ENCODE results near the gene MARS1.

The MARS1 gene

DNA sequence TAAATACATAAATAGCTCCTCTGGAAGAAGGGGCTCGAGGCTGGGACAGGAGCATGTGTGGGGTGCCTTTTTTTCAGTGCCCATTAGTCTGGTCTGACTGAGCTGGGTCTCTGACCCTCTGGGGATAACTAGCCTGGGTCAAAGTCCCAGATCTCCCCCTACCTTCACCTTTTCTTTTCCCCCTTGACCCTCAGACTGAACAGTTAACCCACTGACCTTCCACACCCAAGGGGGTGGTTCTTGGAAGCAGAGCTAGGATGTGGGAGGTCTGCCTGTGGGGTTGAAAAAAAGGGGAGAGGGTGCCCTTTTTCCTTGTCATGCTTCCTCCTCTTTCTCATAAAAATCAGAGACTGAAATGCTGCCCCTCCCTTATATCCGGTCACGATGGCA, 29.2 kb upstream of the MARS1 start:
- DNase-seq, result no peak

DNA sequence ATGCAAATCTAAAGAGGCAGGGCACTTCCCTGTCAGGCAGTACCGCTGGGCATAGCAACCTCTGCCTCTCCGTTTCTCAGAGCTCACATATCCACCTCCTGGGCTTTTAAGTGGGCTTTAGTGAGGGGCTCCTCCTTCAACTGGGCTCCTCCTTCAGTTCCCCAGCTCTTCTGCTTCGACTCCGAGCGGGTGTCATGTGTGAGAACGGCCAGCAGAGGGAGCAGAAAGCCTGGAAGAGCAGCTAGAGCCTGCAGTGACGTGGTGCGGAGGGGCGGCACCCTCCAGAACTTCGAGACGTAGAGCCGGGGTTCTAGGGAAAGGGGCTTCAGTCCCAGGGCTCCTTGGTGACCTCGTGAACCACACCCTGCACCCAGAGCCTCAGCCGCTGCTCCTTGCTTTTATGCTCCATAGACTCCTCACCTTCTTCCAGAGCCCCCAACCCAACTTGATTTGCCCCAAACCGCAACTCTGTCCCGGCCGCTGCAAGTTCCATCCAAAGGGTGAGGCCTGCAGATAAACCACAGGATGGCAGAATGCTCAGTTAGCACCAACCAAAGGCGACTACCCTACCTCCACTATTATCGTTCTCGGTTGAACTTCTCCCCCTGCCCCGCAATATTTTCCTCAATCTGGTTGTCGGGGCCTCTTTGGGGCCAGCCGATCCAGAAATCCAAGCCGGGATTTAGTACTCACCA, 28.7 kb upstream of the MARS1 start:
- peak; percentile 34 to 88 (median 82) for DNase-seq

DNA sequence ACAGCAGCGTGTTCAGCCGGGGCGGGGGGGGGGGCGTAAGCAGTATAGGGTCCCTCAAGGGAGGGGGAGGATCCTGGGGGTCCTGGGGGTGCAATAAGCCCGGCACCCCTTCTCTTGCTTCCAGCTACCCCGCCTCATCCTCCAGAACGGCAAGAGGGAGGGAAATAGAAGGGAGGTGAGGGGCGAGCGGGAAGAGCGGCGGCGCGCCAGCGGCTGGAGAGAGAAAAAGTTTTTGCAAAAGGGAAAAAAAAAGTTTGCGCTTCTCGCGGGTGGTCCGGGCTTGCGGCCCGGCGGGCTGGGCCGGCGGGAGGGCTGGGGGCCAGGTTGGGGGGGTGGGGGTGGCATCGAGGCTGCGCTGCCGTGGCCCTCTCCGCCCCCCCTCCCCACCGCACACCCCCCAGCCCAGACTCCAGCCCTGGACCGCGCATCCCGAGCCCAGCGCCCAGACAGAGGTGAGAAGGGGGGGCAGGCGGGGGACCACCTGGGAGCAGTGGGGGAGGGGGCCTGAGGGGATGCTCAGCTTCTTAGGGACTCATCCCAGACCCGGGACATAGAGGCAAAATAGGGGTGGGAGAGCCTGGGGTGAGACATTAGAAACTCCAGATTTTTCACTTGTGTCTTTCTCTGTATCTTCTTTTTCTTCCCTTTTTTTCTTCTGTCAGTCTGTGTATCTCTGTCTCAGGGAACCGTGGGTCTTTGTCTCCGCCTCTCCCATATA, 28.0 kb upstream of the MARS1 start, which contains the start of gene GLI1:
GLI1 (plus strand) TSS at position 36 of the 718 bp plus-strand sequence. CDS start 3,907 bp downstream, outside the sequence.
- peak in 1 of 14 donors; percentile 52 for DNase-seq

DNA sequence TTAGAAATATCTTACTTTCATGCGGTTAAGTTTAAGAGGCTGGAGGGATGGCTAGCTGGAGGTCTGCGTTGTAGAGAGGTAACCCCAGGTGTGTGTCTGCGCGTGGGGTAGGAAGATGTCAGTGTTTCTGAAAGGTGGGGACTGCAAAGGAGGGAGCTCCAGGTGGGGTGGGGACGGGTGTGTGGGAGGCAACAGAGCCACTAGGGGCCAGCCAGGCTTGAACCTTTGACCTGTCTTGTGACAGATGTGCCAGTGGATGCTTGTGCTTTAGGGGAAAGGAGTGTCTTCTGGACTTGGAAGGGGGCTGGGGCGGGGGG, 27.4 kb upstream of the MARS1 start:
- no peak for DNase-seq

DNA sequence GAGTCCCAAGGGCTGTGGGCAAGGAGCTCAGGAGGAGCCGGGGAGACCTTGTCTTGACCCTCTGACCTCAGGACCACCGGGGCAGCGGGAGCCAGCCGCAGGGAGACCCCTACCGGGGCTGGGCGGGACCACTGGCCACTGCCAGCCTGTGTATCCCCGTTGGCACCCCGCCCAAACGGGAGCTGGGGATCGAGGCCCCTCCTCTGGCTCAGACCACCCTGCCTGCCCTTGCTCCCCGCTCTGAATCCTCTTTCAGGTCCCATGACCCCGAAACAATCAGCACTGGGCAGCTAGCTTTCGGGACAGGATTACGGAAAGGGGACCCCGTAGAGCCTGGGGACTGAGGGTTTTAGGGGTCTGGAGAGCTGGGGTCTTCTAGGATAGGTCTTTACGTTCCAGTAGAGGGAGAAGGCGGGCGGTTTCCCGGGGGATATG, 27.0 kb upstream of the MARS1 start:
- peak in 1 of 14 donors; percentile 8 for DNase-seq

DNA sequence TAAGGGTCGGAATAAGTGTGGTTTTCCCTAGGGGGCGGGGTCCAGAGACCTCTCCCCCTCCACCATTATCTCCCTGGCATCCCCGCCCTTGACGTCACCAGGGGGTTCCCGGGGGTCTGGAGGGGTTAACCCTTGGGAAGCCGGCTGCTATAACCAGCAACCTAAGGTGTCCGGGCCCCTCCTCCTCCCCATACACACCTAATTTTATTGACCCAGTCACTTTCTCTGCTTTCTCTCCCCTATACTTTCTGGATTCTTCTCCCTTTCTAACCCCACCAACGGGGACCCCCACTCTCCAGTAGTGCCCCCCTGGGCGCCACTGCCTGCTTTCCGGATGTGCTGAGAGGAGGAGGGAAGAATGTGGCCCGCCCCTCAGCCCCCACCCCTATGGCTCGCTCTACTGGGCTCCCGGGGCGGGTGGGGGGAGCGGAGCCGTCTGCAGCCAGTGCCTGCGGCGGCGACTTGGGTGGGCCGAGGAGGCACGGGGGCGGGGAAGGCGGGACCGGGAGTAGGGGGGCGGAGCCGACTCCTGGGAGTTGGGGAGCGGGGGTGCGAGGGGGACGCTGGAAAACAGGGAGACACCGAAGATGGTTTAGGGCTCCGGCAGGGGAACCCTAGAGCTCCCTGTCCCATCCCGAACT, 26.5 kb upstream of the MARS1 start:
- peak in 10 of 14 donors; percentile 14 to 53 (median 21) for DNase-seq

DNA sequence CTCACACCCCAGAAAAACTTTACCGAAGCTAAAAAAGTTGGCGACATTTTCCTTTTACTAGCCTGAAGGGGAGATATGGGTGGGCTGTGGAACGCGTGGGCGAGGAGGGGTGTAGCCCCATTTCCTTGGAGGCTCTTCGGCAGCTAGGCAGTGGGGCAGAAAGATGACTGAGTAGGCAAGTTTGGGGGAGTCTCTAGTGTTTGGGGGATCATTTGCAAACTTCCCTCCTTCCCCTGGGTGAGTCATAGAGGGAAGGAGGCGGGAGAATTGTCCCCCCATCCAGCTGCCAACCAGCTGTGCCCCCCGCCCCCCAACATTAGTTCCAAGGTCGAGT, 26.0 kb upstream of the MARS1 start:
- DNase-seq, result no peak

DNA sequence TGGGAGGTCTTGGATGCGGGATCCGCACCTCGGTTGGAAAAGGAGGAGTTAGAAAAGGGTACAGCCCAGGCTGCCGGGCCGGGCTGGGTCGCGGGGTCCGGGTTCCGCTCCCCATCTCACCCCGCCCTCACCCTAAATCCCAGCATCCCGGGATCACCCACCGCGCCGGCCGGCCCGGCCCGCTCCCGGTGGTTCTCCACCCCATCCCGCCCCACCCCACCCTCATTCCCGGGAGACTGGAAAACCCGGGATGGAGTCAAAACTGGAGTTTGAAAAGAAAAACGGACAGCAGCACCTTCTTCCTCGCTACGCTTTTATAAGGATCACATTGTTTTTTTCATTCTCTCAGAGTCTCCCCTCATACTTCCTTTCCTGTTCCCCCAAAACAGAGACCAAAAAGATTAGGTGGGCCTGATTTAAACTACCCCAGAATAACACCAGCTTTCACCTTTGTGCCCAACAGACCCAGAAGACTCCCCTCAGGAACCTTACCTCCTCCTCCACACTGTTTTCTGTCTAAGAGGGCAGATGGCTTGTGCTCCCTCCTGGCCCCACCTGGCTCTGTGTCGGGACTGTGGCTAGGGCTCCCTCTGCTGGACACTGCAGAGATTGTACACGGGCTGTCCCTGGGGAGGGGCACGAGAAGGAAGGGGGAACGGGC, 25.5 kb upstream of the MARS1 start:
- peak; percentile 27 to 84 (median 64) for DNase-seq

DNA sequence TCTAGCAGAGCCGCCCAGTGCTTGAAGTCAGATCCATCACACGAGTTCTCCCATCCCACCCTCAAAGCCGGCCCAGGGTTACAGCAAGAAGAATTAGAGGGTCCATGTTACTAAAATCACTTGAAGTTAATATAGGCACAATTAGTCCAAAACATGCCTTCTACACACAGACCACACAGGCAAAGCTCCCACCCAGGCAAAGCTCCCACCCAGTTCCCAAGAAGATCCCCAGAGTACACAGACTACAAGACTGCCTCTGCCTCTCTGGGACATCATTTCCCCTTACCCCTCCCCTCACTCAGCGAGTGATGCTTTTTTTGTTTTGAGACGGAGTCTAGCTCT, 25.0 kb upstream of the MARS1 start:
- DNase-seq, result no peak

DNA sequence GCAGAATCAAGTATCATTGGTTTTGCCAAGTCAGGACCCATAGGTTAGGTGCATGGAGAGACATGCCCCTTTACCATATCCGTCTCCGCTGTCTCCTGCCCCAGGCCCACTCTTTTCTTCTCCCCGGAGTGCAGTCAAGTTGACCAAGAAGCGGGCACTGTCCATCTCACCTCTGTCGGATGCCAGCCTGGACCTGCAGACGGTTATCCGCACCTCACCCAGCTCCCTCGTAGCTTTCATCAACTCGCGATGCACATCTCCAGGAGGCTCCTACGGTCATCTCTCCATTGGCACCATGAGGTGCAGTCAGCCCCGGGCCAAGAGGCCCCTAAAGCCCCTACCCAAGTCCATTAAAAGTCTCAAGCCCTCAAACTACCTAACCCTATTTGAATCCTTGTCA, 23.3 kb upstream of the MARS1 start:
- DNase-seq, result no peak

DNA sequence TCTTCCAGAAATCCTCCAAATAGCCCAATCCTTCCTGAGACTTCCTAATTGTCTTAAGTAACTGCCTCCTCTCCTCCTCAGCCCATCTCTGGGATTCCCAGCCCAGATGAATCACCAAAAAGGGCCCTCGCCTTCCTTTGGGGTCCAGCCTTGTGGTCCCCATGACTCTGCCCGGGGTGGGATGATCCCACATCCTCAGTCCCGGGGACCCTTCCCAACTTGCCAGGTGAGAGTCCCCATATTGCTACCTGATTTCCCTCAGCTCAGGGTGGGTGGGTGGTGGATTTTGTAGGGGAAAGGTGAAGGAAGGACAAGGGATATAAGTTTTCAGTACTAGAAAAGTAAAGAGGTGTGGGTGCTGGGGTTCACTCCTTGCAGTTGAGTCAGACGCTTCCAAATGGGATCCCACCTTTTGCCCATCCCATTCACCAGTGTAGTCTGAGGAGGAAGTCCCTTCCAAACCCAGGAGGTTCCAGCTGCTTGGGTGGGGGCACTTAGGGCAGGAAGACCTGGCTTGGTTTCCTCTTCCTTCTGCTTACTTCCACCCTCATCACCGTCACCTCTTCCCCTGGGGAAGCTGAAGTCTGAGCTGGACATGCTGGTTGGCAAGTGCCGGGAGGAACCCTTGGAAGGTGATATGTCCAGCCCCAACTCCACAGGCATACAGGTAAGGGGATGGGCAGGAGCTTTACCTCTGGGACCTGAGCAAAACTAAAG, 22.7 kb upstream of the MARS1 start:
- no peak for DNase-seq

DNA sequence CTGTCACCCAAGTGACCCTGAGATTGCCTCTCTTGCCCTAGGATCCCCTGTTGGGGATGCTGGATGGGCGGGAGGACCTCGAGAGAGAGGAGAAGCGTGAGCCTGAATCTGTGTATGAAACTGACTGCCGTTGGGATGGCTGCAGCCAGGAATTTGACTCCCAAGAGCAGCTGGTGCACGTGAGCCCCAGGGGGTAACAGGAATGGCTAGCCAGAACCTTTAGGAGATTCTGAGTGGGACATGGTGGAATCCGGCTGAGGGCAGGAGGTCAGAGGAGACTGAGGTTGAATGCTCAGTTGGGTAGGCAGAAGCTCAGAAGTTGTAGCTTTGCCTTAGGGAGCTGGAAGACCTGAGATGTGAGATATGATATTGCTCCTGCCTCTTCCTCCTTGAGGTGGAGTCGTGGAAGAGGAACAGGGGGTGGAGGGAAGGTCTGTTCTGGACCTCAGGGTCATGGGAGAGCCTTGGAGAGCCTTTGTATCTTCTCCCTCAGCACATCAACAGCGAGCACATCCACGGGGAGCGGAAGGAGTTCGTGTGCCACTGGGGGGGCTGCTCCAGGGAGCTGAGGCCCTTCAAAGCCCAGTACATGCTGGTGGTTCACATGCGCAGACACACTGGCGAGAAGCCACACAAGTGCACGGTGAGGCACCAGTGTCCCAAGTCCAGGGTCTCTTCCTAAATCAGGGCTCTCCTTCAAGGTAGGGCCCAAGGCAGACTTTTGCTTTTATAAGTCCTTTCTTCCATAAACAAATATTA, 21.9 kb upstream of the MARS1 start:
- no peak for DNase-seq

DNA sequence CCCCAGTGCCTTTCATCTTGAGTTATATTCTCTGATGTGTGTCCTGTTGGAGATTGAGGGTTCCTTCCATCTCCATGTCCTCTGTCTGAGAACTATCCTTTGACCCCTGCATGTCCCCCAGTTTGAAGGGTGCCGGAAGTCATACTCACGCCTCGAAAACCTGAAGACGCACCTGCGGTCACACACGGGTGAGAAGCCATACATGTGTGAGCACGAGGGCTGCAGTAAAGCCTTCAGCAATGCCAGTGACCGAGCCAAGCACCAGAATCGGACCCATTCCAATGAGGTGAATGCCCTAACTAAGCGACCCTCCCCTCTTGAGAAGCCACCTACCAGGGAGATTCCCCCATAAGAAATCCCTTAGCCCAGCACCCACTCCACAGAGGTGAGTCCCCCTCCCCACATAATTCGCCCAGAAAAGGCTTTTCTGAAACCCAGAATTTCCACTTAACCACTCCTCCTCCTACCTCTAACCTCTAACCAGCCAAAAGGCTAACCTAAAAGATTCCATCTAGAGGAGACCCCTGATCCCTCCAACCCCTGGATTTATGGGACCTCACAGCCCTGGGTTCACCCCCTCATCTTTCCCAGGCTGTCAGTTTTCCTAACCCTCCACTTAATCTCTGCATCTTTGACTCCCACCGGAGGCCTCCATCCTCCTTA, 20.5 kb upstream of the MARS1 start:
- DNase-seq, result no peak

DNA sequence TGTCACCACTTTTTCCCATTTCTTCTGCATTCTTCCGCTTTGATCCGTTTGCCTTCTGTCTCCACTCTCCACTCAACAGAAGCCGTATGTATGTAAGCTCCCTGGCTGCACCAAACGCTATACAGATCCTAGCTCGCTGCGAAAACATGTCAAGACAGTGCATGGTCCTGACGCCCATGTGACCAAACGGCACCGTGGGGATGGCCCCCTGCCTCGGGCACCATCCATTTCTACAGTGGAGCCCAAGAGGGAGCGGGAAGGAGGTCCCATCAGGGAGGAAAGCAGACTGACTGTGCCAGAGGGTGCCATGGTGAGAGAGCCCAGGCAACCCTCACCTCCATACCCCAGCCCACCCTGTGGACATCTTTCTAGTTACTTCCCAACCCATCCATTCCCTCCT, 20.0 kb upstream of the MARS1 start:
- no peak for DNase-seq

DNA sequence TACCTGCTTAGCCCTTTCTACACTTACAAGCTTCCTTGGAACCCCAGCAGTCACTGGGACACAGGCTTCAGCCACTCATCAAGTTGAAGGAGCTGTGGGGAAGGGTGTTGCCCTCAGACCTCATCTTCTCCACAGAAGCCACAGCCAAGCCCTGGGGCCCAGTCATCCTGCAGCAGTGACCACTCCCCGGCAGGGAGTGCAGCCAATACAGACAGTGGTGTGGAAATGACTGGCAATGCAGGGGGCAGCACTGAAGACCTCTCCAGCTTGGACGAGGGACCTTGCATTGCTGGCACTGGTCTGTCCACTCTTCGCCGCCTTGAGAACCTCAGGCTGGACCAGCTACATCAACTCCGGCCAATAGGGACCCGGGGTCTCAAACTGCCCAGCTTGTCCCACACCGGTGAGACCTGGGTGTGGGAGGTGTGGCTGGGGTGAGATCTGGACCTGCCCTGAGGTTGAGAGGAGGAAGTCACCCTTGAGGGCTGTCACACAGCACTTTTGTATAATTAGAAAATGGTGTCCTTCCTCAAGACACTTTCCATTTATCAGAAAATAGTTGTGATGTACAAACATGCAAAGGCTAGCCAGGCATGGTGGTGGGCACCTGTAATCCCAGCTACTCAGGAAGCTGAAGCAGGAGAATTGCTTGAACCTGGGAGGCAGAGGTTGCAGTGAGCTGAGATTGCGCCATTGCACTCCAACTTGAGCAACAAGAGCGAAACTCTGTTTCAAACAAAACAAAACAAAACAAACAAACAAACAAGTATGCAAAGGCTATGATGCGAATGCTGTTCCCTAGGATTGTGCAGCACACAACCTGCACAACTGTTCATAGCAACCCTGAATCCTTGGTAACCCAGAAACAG, 18.3 kb upstream of the MARS1 start:
- no peak for DNase-seq

DNA sequence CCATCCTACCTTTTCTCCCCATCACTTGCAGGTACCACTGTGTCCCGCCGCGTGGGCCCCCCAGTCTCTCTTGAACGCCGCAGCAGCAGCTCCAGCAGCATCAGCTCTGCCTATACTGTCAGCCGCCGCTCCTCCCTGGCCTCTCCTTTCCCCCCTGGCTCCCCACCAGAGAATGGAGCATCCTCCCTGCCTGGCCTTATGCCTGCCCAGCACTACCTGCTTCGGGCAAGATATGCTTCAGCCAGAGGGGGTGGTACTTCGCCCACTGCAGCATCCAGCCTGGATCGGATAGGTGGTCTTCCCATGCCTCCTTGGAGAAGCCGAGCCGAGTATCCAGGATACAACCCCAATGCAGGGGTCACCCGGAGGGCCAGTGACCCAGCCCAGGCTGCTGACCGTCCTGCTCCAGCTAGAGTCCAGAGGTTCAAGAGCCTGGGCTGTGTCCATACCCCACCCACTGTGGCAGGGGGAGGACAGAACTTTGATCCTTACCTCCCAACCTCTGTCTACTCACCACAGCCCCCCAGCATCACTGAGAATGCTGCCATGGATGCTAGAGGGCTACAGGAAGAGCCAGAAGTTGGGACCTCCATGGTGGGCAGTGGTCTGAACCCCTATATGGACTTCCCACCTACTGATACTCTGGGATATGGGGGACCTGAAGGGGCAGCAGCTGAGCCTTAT, 17.4 kb upstream of the MARS1 start:
- DNase-seq, result no peak

DNA sequence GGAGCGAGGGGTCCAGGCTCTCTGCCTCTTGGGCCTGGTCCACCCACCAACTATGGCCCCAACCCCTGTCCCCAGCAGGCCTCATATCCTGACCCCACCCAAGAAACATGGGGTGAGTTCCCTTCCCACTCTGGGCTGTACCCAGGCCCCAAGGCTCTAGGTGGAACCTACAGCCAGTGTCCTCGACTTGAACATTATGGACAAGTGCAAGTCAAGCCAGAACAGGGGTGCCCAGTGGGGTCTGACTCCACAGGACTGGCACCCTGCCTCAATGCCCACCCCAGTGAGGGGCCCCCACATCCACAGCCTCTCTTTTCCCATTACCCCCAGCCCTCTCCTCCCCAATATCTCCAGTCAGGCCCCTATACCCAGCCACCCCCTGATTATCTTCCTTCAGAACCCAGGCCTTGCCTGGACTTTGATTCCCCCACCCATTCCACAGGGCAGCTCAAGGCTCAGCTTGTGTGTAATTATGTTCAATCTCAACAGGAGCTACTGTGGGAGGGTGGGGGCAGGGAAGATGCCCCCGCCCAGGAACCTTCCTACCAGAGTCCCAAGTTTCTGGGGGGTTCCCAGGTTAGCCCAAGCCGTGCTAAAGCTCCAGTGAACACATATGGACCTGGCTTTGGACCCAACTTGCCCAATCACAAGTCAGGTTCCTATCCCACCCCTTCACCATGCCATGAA, 16.8 kb upstream of the MARS1 start:
- no peak for DNase-seq

DNA sequence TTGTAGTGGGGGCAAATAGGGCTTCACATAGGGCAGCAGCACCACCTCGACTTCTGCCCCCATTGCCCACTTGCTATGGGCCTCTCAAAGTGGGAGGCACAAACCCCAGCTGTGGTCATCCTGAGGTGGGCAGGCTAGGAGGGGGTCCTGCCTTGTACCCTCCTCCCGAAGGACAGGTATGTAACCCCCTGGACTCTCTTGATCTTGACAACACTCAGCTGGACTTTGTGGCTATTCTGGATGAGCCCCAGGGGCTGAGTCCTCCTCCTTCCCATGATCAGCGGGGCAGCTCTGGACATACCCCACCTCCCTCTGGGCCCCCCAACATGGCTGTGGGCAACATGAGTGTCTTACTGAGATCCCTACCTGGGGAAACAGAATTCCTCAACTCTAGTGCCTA, 16.2 kb upstream of the MARS1 start:
- DNase-seq, result no peak

DNA sequence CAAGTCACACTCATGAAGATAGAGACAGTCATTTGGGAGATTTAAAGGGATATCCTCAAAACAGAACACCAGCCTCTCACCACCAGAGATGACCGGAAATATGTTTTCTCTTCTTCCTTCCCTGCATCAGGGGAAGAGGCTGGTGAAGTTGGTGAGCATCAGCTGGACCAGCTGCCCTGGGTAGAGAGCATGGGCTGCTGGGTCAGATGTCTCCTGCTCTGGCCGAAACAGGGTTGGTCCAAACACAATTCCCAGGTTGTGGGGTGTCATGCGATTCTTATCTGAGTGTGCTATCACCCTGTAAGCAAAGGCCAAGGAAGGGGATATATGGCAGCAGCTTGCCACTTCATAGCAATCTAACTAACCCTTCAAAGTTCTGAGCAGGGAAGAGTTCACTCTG, 15.5 kb upstream of the MARS1 start:
- no peak for DNase-seq

Data from C1 segment of cervical spinal cord (tissue), 14 donors.